GM23338 (cell line): ENCODE results near the gene TIRAP.

Experiments used
- CREB1 ChIP-seq: fragments of 250-450 bp; sonication (Bioruptor Pico); IDR thresholded peaks from 2 replicates; pipeline ENCODE4 v1.5.0; 2020; ENCODE audit warnings: low read depth, mild to moderate bottlenecking, moderate library complexity
- CTCF ChIP-seq, 2 experiments: fragments of 200-600 bp in 1 of 2; sonication (generic) in 1 of 2; conservative IDR thresholded peaks; 2 replicates each; pipeline versions ENCODE4 v1.5.1 to v1.6.1; 2016 to 2017; ENCODE audit warnings: antibody characterized with exemption in 2 of 2, low read depth in 2 of 2, mild to moderate bottlenecking in 2 of 2, moderate library complexity in 1 of 2
- ETS1 ChIP-seq: IDR thresholded peaks from 2 replicates; pipeline ENCODE4 v1.6.1; 2016; ENCODE audit warnings: antibody characterized with exemption
- EZH2 ChIP-seq: fragments of 200-600 bp; sonication (generic); IDR thresholded peaks from one replicate; pipeline ENCODE4 v1.8.0; 2017; ENCODE audit warnings: antibody characterized with exemption, mild to moderate bottlenecking, low read depth; ENCODE audit not compliant: unreplicated experiment
- EZH2phosphoT487 ChIP-seq: fragments of 200-600 bp; sonication (generic); IDR thresholded peaks from one replicate; pipeline ENCODE4 v1.8.1; 2018; ENCODE audit warnings: antibody characterized with exemption; ENCODE audit not compliant: unreplicated experiment
- JUNB ChIP-seq: IDR thresholded peaks from one replicate; pipeline ENCODE4 v1.6.1; 2016; ENCODE audit warnings: antibody characterized with exemption; ENCODE audit not compliant: unreplicated experiment
- NANOG ChIP-seq: IDR thresholded peaks from 2 replicates; pipeline ENCODE4 v1.6.1; 2016; ENCODE audit warnings: antibody characterized with exemption, borderline replicate concordance
- POLR2AphosphoS5 ChIP-seq: IDR thresholded peaks from 2 replicates; pipeline ENCODE4 v1.6.1; 2016; ENCODE audit warnings: antibody characterized with exemption, low read depth
- STAT1 ChIP-seq: IDR thresholded peaks from one replicate; pipeline ENCODE4 v1.6.1; 2016; ENCODE audit warnings: antibody characterized with exemption; ENCODE audit not compliant: unreplicated experiment
- ZNF114 ChIP-seq: fragments of 250-450 bp; sonication (Bioruptor Pico); IDR thresholded peaks from 2 replicates; pipeline ENCODE4 v1.5.0; 2020; ENCODE audit warnings: mild to moderate bottlenecking, moderate library complexity
- TF ChIP-seq, protein P1 (sequence below): IDR thresholded peaks from one replicate; pipeline ENCODE4 v1.6.1; 2018; ENCODE audit warnings: antibody characterized with exemption; ENCODE audit not compliant: unreplicated experiment

DNA sequence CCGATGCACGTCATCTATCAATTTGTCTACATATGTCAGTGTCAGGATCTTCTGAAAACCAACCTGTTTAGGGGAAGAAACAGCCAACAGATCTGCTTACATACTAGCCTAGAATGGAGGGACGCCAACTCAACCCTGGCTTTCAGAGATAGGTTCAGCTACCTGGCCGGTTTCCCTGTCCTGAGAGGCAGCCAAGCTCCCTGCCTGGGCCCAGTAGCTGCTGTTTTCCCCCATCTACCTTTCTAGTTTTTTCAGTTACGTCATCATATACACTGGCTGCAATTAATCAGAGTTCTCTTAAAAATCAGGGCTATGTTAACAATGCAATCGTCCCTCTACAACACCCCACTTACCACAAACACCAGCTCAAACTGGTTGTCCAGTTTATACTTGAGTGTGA, 15.2 kb upstream of the TIRAP start:
- TF ChIP-seq EZH2 (no peak), CTCF (conservative IDR thresholded peaks at IDR 0.05; ENCODE audit: low read depth in 2 of 2) (no peak), POLR2AphosphoS5 (no peak), JUNB (no peak), ETS1 (no peak), EZH2phosphoT487 (no peak), NANOG (no peak), ZNF114 (CRISPR knock-in tag) (no peak), STAT1 (no peak), CREB1 (CRISPR knock-in tag) (no peak)
- TF ChIP-seq, protein P1, sequence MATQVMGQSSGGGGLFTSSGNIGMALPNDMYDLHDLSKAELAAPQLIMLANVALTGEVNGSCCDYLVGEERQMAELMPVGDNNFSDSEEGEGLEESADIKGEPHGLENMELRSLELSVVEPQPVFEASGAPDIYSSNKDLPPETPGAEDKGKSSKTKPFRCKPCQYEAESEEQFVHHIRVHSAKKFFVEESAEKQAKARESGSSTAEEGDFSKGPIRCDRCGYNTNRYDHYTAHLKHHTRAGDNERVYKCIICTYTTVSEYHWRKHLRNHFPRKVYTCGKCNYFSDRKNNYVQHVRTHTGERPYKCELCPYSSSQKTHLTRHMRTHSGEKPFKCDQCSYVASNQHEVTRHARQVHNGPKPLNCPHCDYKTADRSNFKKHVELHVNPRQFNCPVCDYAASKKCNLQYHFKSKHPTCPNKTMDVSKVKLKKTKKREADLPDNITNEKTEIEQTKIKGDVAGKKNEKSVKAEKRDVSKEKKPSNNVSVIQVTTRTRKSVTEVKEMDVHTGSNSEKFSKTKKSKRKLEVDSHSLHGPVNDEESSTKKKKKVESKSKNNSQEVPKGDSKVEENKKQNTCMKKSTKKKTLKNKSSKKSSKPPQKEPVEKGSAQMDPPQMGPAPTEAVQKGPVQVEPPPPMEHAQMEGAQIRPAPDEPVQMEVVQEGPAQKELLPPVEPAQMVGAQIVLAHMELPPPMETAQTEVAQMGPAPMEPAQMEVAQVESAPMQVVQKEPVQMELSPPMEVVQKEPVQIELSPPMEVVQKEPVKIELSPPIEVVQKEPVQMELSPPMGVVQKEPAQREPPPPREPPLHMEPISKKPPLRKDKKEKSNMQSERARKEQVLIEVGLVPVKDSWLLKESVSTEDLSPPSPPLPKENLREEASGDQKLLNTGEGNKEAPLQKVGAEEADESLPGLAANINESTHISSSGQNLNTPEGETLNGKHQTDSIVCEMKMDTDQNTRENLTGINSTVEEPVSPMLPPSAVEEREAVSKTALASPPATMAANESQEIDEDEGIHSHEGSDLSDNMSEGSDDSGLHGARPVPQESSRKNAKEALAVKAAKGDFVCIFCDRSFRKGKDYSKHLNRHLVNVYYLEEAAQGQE: no peak
